ENCODE data around the gene NACC2.

NACC2 gene

DNA sequence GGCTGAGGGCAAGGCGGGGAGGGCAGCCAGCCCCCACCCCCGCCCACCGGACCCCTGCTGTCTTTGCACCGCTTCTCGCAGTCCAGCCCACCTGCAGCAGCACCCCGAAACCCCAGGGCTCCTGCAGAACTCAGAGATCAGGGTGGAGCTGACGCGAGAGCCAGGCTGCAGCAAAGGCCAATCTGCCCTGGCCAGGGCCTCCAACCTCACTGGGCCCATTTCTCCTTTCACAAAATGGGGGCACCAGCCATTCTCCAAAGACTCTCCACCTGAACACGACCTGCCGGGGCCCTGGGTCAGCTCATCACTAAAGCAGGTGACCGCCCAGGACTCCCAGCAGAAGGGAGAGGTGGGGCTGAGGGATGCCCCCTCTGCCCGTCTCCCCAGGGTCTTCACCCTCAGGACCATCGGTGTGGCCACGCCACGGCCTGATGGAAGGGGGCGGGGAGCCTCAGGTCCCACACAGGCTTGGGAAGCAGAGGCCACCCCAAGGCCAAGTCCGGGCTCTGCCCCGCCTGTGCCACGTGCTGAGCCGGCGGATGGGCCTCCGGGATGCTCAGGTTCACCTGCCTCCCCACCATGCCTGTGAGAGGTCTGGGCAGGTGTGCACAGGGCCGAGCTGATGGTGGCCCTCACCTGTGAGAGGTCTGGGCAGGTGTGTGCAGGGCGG, 13.1 kb downstream of the NACC2 start:
- Histone ChIP-seq H3K36me3 (ENCODE audit: control insufficient read depth, insufficient read depth, low read length) (no peaks in the 10 kb centered on the region), H3K9ac (ENCODE audit: low read length) (no peak overlapping the region), H3K9me3 (ENCODE audit: control insufficient read depth, insufficient read depth, low read depth, low read length) (no peaks in the 10 kb centered on the region), H3K27me3 (ENCODE audit: control insufficient read depth, insufficient read depth, low read length) (no peaks in the 10 kb centered on the region), H3K4me1 (ENCODE audit: control insufficient read depth, insufficient read depth, low read length) (peaks cover 15% of the 10 kb centered on the region), H3K27ac (ENCODE audit: low read depth, low read length) (no peak overlapping the region), H3K4me3 (ENCODE audit: low read depth, low read length) (no peak overlapping the region)

DNA sequence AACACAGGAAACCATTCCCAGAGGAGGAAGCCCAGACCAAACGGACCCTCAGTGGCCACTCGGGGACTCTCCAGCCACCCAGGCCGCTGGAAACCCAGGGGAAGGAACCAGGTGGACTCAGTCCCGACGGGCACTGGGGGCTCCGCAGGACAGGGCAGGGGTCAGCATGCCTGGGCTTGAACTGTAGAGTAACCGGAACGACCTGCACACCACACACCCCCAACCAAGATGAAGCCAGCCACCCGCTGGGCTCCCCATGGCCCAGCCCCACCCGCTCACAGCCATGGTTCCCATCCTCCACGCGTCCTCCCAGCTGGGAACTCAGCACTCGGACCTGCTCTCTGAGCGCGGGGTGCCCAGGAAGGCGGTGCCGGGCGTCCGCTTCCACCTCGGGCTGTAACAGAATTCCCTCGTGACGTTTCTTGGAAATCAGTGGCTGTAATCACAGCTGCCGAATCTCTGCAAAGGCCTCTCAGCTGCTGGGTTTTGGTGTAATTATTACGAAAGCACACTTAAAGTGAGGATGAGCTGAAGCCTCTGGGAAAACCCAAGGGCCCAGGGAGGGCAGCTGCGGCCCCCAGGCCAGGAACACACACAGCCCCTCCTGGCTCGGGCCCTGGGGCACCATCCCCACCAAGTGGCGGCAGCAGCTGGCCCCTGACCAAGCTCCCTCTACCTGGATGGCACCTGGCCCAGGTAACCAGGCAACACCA, 13.8 kb downstream of the NACC2 start:
- peaks cover 9% of the 10 kb centered on the region; the same call in 1 of the 2 replicates for H3K4me1 ChIP-seq (ENCODE audit: control insufficient read depth, insufficient read depth, low read length)
- no peak overlapping the region for H3K9ac ChIP-seq (ENCODE audit: low read length)
- H3K36me3 ChIP-seq (ENCODE audit: control insufficient read depth, insufficient read depth, low read length): no peaks in the 10 kb centered on the region
- no peak overlapping the region for H3K4me3 ChIP-seq (ENCODE audit: low read depth, low read length)
- no peaks in the 10 kb centered on the region for H3K9me3 ChIP-seq (ENCODE audit: control insufficient read depth, insufficient read depth, low read depth, low read length)
- no peak overlapping the region for H3K27ac ChIP-seq (ENCODE audit: low read depth, low read length)
- H3K27me3 ChIP-seq (ENCODE audit: control insufficient read depth, insufficient read depth, low read length): no peaks in the 10 kb centered on the region

DNA sequence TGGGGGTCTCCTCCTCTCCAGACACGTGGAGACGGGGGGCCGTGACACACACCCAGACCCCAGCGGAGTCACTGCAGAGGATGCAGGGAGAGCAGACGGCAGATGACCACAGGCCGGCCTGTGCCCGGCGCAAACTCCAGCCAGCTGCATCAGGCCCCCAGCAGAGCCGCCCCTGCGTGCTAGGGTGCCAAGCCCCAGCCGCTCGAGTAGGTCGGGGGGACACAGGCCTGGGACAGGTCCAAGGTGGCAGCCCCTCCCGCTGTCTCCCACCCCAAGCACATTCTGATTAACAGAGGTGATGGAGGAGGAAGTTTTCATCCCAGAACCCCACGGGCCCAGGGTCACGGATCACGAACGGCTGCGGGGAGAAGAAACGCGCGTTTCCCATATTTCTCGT, 14.4 kb downstream of the NACC2 start:
- H3K4me1 ChIP-seq (ENCODE audit: control insufficient read depth, insufficient read depth, low read length): peaks cover 9% of the 10 kb centered on the region; the same call in 1 of the 2 replicates
- H3K27me3 ChIP-seq (ENCODE audit: control insufficient read depth, insufficient read depth, low read length): no peaks in the 10 kb centered on the region
- H3K9ac ChIP-seq (ENCODE audit: low read length): no peak overlapping the region
- H3K4me3 ChIP-seq (ENCODE audit: low read depth, low read length): no peak overlapping the region
- no peaks in the 10 kb centered on the region for H3K36me3 ChIP-seq (ENCODE audit: control insufficient read depth, insufficient read depth, low read length)
- no peak overlapping the region for H3K27ac ChIP-seq (ENCODE audit: low read depth, low read length)
- H3K9me3 ChIP-seq (ENCODE audit: control insufficient read depth, insufficient read depth, low read depth, low read length): no peaks in the 10 kb centered on the region

DNA sequence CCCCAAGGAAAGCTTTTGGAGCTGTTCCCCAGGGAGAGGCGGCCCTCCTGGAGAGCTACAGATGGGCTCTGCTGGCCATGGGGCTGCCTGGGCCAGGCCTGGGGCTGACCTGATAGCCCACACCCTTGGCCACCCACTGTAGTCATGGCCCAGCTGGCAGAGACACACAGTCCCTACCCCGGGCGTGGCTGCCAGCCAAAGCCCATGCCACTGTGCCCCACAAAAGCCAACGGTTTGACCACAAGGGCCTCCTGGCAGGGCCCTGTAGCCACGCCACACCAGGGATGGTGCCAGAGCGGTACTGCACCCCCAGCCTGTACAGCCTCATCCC, 15.2 kb downstream of the NACC2 start:
- no peak overlapping the region for H3K9ac ChIP-seq (ENCODE audit: low read length)
- H3K27ac ChIP-seq (ENCODE audit: low read depth, low read length): no peak overlapping the region
- no peaks in the 10 kb centered on the region for H3K36me3 ChIP-seq (ENCODE audit: control insufficient read depth, insufficient read depth, low read length)
- H3K4me3 ChIP-seq (ENCODE audit: low read depth, low read length): no peak overlapping the region
- H3K27me3 ChIP-seq (ENCODE audit: control insufficient read depth, insufficient read depth, low read length): no peaks in the 10 kb centered on the region
- H3K9me3 ChIP-seq (ENCODE audit: control insufficient read depth, insufficient read depth, low read depth, low read length): no peaks in the 10 kb centered on the region
- H3K4me1 ChIP-seq (ENCODE audit: control insufficient read depth, insufficient read depth, low read length): peaks cover 9% of the 10 kb centered on the region; the same call in 1 of the 2 replicates

DNA sequence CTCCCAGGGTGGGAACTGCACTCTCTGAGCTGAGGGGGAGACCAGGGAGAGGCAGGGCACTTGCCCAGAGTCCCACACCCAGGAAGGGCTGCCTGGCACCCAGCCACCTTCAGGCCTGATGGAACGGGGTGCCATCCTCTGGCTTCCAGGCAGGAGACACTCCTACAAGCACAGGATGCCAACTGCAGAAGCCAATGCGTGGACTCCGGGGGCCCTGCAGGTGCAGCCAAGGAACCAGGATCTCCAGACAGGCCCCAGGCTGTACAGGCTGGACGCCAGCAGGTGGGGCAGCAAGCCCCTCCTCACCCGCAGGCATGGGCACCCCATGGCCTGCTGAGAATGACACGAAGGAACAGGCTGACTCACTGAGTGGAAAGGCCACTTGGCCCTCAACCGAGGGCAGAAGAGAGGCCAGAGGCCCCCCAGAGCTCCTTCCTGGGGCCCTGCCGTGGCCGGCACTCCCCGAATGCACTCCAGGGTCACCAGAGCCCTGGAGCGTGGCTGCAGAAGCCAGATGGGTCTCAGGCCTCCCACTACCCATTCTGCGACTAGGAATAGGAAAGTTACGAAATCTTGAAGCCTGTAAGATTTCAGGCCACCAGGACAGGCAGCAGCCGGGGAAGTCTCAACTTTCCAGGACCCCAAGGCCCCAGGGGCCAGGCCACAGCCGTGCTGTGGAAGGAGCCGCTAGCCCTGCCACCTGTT, 15.7 kb downstream of the NACC2 start:
- H3K36me3 ChIP-seq (ENCODE audit: control insufficient read depth, insufficient read depth, low read length): no peaks in the 10 kb centered on the region
- H3K27me3 ChIP-seq (ENCODE audit: control insufficient read depth, insufficient read depth, low read length): no peaks in the 10 kb centered on the region
- no peak overlapping the region for H3K27ac ChIP-seq (ENCODE audit: low read depth, low read length)
- H3K9ac ChIP-seq (ENCODE audit: low read length): no peak overlapping the region
- H3K4me3 ChIP-seq (ENCODE audit: low read depth, low read length): no peak overlapping the region
- no peaks in the 10 kb centered on the region for H3K9me3 ChIP-seq (ENCODE audit: control insufficient read depth, insufficient read depth, low read depth, low read length)
- peaks cover 9% of the 10 kb centered on the region; the same call in 1 of the 2 replicates for H3K4me1 ChIP-seq (ENCODE audit: control insufficient read depth, insufficient read depth, low read length)

DNA sequence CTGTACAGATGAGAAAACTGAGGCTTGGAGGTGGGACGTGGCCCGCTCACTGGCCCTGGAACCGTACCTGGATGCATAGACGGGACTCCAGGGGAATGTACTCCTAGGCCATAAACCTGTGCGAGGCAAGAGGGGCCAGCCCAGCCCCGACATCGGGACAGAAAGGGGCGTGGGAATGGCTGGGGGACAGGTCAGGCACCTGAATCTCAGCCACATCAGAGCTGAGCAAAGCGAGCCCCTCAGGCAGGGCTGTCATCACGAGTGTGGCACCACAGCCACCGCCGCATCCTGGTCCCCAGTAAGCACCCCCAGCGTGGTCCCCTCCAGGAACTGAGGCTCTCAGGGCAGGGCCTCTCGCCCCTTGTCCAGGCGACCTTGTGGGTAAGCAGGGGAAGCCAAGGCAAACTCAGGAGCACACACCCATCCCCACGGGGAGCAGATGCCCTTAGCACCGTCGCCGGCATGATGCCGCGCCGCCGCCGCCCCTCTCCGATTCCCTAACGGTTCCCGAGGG, 16.5 kb downstream of the NACC2 start:
- H3K36me3 ChIP-seq (ENCODE audit: control insufficient read depth, insufficient read depth, low read length): no peaks in the 10 kb centered on the region
- no peak overlapping the region for H3K4me3 ChIP-seq (ENCODE audit: low read depth, low read length)
- H3K4me1 ChIP-seq (ENCODE audit: control insufficient read depth, insufficient read depth, low read length): peaks cover 9% of the 10 kb centered on the region; the same call in 1 of the 2 replicates
- no peaks in the 10 kb centered on the region for H3K9me3 ChIP-seq (ENCODE audit: control insufficient read depth, insufficient read depth, low read depth, low read length)
- H3K27ac ChIP-seq (ENCODE audit: low read depth, low read length): no peak overlapping the region
- no peak overlapping the region for H3K9ac ChIP-seq (ENCODE audit: low read length)
- H3K27me3 ChIP-seq (ENCODE audit: control insufficient read depth, insufficient read depth, low read length): no peaks in the 10 kb centered on the region

DNA sequence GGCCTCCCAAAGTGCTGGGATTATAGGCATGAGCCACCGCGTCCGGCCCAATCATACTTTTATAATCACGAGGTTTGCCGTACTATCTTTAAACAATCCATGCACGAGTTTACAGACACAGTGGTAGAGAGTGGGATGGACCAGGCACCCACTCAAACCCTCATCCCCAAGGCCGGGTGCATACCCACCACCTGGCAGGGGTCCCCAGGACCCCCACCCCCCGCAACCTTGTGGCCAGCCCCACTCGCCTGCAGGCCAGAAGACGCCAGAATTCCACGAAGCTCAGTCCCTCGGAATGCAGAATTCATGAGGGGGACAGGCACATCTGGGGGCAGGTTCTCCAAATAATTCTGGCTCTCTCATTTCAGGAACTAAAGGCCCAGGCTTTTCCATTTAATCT, 17.1 kb downstream of the NACC2 start:
- no peaks in the 10 kb centered on the region for H3K27me3 ChIP-seq (ENCODE audit: control insufficient read depth, insufficient read depth, low read length)
- H3K4me3 ChIP-seq (ENCODE audit: low read depth, low read length): no peak overlapping the region
- no peak overlapping the region for H3K9ac ChIP-seq (ENCODE audit: low read length)
- no peak overlapping the region for H3K27ac ChIP-seq (ENCODE audit: low read depth, low read length)
- H3K9me3 ChIP-seq (ENCODE audit: control insufficient read depth, insufficient read depth, low read depth, low read length): no peaks in the 10 kb centered on the region
- peaks cover 9% of the 10 kb centered on the region; the same call in 1 of the 2 replicates for H3K4me1 ChIP-seq (ENCODE audit: control insufficient read depth, insufficient read depth, low read length)
- no peaks in the 10 kb centered on the region for H3K36me3 ChIP-seq (ENCODE audit: control insufficient read depth, insufficient read depth, low read length)

DNA sequence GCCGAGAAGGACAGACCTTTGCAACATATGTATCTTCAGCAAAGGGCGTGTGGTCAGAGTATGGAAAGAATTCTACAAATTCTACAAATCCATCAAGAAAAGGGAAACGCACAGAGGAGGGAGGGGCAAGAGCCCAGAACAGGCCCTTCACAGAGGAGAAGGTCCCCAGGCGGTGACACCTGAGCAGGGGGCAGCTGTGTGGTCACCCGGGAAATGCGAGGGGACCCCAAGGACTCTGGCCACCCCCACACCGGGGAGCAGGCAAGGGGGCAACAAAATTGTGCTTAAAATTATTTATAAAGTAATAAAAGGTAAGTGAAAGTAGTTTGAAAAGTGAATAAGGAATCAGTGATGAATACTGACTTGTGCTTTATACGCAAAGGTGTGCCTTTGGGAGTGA, 17.6 kb downstream of the NACC2 start:
- H3K27me3 ChIP-seq (ENCODE audit: control insufficient read depth, insufficient read depth, low read length): no peaks in the 10 kb centered on the region
- H3K27ac ChIP-seq (ENCODE audit: low read depth, low read length): no peak overlapping the region
- no peak overlapping the region for H3K9ac ChIP-seq (ENCODE audit: low read length)
- no peak overlapping the region for H3K4me3 ChIP-seq (ENCODE audit: low read depth, low read length)
- peaks cover 9% of the 10 kb centered on the region; the same call in 1 of the 2 replicates for H3K4me1 ChIP-seq (ENCODE audit: control insufficient read depth, insufficient read depth, low read length)
- H3K36me3 ChIP-seq (ENCODE audit: control insufficient read depth, insufficient read depth, low read length): no peaks in the 10 kb centered on the region
- no peaks in the 10 kb centered on the region for H3K9me3 ChIP-seq (ENCODE audit: control insufficient read depth, insufficient read depth, low read depth, low read length)

DNA sequence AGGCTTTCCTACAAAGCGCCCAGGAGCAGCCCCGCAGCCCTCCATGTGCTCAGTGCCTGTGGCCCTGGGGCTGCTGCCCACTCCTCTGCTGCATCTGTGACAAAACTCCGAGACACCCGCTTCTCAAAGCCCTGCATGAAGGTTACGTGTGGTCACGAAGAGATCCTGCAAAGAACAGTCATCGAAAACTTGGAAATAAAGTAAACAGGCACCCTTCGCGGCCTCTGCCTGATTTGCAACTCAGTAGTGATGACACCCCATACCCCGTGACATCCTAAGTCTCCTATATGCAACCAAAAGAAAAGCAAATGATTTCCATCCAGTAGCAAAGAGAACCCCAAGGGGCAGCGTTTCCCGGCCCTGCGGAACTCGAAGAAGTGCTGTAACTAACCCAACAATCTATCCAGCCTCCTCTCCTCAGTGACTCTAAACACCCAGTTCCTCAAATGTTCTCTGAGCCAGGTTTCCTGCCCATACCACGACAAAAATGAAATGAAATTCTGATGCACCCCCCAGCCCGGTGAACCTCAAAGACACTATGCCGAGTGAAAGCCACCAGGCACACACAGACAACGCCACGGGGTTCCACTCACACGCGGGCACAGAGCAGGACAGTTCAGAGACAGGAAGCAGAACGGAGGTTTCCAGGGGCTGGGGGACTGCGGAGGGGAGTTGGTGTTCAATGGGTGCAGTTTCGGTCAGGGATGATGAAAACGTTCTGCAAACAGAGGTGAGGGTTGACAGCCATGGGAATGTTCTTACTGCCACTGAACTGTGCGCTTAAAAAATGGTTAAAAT, 19.0 kb downstream of the NACC2 start:
- Histone ChIP-seq H3K9me3 (ENCODE audit: control insufficient read depth, insufficient read depth, low read depth, low read length) (no peaks in the 10 kb centered on the region), H3K4me3 (ENCODE audit: low read depth, low read length) (no peak overlapping the region), H3K36me3 (ENCODE audit: control insufficient read depth, insufficient read depth, low read length) (no peaks in the 10 kb centered on the region), H3K27me3 (ENCODE audit: control insufficient read depth, insufficient read depth, low read length) (no peaks in the 10 kb centered on the region), H3K4me1 (ENCODE audit: control insufficient read depth, insufficient read depth, low read length) (peaks cover 4% of the 10 kb centered on the region; the same call in 1 of the 2 replicates), H3K27ac (ENCODE audit: low read depth, low read length) (no peak overlapping the region), H3K9ac (ENCODE audit: low read length) (no peak overlapping the region)

DNA sequence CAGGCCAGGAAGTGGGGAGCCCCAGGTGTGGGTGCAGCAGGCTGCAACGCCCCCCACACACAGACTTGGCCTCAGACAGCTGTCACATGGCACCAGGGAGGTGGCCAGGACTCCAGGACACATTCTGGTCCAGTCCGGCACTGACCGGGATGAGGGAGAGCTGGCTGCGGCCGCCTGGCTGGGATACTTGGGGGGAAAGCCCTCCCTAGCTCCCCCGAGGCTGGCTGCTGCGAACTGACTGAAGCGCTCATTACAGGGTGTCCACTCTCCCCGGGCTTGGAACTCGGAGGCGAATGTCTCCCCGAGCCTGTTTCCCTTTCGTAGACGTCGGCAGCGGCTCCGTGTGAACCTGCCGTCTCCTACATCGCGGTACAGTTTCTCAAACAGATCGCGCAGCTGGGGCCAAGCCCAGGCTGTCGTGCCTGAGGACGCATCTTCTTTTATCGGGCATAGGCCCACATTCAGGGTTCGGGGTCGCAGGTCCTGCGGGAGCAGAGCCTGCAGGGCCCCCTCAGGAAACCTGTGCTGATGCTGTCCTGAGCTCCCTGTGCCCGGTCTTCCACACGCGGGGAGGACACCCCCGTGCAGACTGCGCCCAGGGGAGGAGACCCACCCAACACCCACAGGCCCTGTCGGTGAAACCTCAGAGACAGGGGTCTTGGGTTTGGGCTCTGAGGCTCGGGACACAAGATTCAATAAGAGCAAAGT, 19.8 kb downstream of the NACC2 start:
- no peak overlapping the region for H3K9ac ChIP-seq (ENCODE audit: low read length)
- H3K27me3 ChIP-seq (ENCODE audit: control insufficient read depth, insufficient read depth, low read length): no peaks in the 10 kb centered on the region
- no peak overlapping the region for H3K4me3 ChIP-seq (ENCODE audit: low read depth, low read length)
- no peak overlapping the region for H3K27ac ChIP-seq (ENCODE audit: low read depth, low read length)
- no peaks in the 10 kb centered on the region for H3K4me1 ChIP-seq (ENCODE audit: control insufficient read depth, insufficient read depth, low read length)
- no peaks in the 10 kb centered on the region for H3K36me3 ChIP-seq (ENCODE audit: control insufficient read depth, insufficient read depth, low read length)
- H3K9me3 ChIP-seq (ENCODE audit: control insufficient read depth, insufficient read depth, low read depth, low read length): no peaks in the 10 kb centered on the region
